Pancreas (tissue), 10 donors: ENCODE results near the gene TNIK. TPM values are rescaled to one million over a fixed set of nuclear protein-coding genes. Genes with fewer than 3 reads are reported as not detected.

Experiments
- ATAC-seq, 4 donors: fragments of 200-7000 bp; cut with Tn5 transposase; one replicate each; pipeline versions ENCODE4 v1.8.0 to v1.9.1; 2020; ENCODE audit warnings: mild to moderate bottlenecking in 4 of 4, moderate library complexity in 4 of 4
- DNase-seq, 6 donors: peaks; one replicate each; pipeline ENCODE4 v3.0.0-alpha.2; 2020
- FAIRE-seq: peaks from 2 replicates; lab custom pipeline; 2012; peaks lifted over from hg19 to GRCh38; lab: Jason Lieb, UNC
- H3K27ac ChIP-seq, 4 donors: fragments of 200-600 bp; sonication (generic); 1 replicate in 3 of 4; 2 replicates in 1 of 4; pipeline versions ENCODE4 v1.5.0 to v1.8.0; 2020
- H3K27me3 ChIP-seq, 4 donors: fragments of 200-600 bp; one replicate each; pipeline ENCODE4 v1.8.0; 2021
- H3K36me3 ChIP-seq, 3 donors: fragments of 200-600 bp; sonication (generic) in 1 of 3; one replicate each; pipeline versions ENCODE4 v1.5.0 to v1.8.0; 2020 to 2021
- H3K4me1 ChIP-seq, 3 donors: fragments of 200-600 bp; one replicate each; pipeline ENCODE4 v1.8.0; 2021
- H3K4me3 ChIP-seq, 4 donors: fragments of 200-600 bp; sonication (generic) in 2 of 4; one replicate each; pipeline versions ENCODE4 v1.5.0 to v1.8.0; 2020 to 2021
- H3K9me3 ChIP-seq, 4 donors: fragments of 200-600 bp; one replicate each; pipeline ENCODE4 v1.8.0; 2021
- WGBS, 2 donors: extraction: QIAGEN DNeasy Blood & Tissue Kit; methylation state at CpG; one replicate each; pipeline ENCODE4 v1.1.7; 2013; 5-methylcytosine and 5-hydroxymethylcytosine counted together
- intact Hi-C, 3 donors: fragments of 100-400 bp; cut with DNase I; formaldehyde crosslinking; loops; one replicate each; pipeline versions ENCODE4 v1.11.1 to v1.14.2; 2022
- polyA plus RNA-seq, 2 donors: library from polyadenylated mRNA; stranded (reverse); fragments of 200-250 nt; gene quantifications; one replicate each; pipeline ENCODE4 v1.2.3, GENCODE V29; 2013
- total RNA-seq, 6 donors: library from RNA; stranded (reverse); fragmentation: NEBNext Ultra II Directional in 4 of 6; extraction: Animal tissue kit (Norgen Biotek cat#: 25700) in 4 of 6; gene quantifications; one replicate each; pipeline versions ENCODE4 v1.2.1 to v1.2.4, GENCODE V29; 2021 to 2023
- TF ChIP-seq, protein P1 (sequence below), 4 donors: fragments of 200-600 bp; sonication (generic) in 3 of 4; IDR thresholded peaks; one replicate each; pipeline versions ENCODE4 v1.5.0 to v1.8.0; 2021; ENCODE audit warnings: antibody characterized with exemption in 4 of 4
- donor health status: healthy with polysubstance abuse.
- donor health status: DM: no; HTN: no; CAD: no; lungs with moderate emphysema.
- donor health status: DM: no; HTN: no; CAD: no.
- donor health status: control.
- donor health status: control.
- donor health status: Bipolar disorder and iron deficiency.
- donor health status: DM: yes; HTN: yes; CAD: no.
- donor health status: DM: no; HTN: no; CAD: no.
- donor health status: DM: no; HTN: no; CAD: no.
- donor health status: DM: yes; HTN: yes; CAD: no.

TNIK gene
- total and polyA plus RNA-seq, 8 donors, result 3.5 to 13.6 (median 5.8) TPM

DNA sequence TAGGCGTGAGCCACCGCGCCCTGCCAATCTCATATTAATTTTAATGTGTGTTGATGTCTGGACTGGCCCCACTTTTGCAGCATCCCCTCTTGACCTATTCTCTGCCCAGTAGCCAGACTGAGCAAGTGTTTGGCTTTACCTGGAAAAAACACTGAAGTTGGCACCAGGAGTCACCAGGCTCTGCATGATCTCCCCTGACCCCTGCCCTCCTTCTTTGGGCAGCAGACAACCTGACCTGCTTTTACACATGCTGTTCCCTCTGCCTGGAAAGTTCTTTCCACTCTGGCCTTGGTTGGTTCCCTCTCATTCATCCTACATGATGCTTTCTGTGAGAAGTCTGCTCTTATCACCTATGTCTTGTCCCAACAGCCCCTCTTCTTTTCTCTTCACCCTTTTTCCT, 365.8 kb downstream of the TNIK start:
- TF ChIP-seq, protein P1, sequence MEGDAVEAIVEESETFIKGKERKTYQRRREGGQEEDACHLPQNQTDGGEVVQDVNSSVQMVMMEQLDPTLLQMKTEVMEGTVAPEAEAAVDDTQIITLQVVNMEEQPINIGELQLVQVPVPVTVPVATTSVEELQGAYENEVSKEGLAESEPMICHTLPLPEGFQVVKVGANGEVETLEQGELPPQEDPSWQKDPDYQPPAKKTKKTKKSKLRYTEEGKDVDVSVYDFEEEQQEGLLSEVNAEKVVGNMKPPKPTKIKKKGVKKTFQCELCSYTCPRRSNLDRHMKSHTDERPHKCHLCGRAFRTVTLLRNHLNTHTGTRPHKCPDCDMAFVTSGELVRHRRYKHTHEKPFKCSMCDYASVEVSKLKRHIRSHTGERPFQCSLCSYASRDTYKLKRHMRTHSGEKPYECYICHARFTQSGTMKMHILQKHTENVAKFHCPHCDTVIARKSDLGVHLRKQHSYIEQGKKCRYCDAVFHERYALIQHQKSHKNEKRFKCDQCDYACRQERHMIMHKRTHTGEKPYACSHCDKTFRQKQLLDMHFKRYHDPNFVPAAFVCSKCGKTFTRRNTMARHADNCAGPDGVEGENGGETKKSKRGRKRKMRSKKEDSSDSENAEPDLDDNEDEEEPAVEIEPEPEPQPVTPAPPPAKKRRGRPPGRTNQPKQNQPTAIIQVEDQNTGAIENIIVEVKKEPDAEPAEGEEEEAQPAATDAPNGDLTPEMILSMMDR (IDR thresholded peaks at IDR 0.05), result no peak
- DNase-seq (no peak), ATAC-seq (no peak), FAIRE-seq (no peak)
- H3K4me1 ChIP-seq, result no peaks in the 10 kb centered on the region
- H3K27ac ChIP-seq, result no peak overlapping the region
- H3K36me3 ChIP-seq, result no peaks in the 10 kb centered on the region
- H3K27me3 ChIP-seq, result no peaks in the 10 kb centered on the region
- intact Hi-C loops, result no loop called here
- no peaks in the 10 kb centered on the region for H3K9me3 ChIP-seq
- no peak overlapping the region for H3K4me3 ChIP-seq
- WGBS, 2 donors, result 93 to 96% methylated on average over 3 of the region's 3 CpGs

DNA sequence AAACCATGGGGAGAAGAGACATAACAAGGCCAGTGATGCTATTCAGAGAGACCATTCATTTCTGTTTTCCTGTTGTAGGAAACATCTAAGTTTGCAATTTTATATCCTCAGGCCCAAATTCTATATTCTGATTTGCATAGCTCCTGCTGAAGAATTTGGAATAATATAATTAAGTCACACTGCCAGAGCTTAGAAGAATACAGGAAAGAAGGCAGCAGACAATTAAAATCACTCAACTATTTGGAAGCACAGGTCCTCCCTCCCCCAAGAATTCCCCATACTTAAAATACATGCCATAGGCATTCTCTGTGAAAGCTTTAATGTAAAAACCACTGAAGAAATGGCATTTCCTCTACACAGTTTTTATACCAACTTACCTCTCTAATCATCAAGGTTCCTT, 366.7 kb downstream of the TNIK start:
- no peaks in the 10 kb centered on the region for H3K27me3 ChIP-seq
- DNase-seq, result no peak
- no peak overlapping the region for H3K4me3 ChIP-seq
- TF ChIP-seq, protein P1 (IDR thresholded peaks at IDR 0.05), result no peak
- no peaks in the 10 kb centered on the region for H3K9me3 ChIP-seq
- ATAC-seq, result no peak
- intact Hi-C loops, result no loop called here
- H3K36me3 ChIP-seq, result no peaks in the 10 kb centered on the region
- H3K27ac ChIP-seq, result no peak overlapping the region
- FAIRE-seq, result no peak
- no peaks in the 10 kb centered on the region for H3K4me1 ChIP-seq

DNA sequence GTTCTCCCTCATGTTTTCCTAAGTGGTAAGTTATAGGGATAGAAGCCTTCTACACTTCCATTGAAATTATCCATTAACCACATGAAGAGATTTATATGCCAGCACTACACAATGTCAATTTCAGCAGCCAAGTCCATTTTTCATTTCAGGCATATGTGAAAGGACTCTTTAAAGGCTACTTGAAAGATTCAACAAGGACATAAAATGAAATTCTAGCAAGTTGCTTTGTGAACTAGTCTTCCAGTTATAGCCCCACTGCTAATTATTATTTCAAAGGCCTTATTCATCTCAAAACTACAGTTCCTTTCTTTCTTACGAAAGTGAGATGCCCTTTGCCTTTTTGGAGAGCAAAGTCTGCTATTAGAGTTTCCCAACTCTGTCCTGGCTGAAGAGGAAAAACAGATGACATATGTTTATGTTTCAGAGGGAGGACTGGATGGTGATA, 367.7 kb downstream of the TNIK start:
- no peaks in the 10 kb centered on the region for H3K27me3 ChIP-seq
- no peaks in the 10 kb centered on the region for H3K4me1 ChIP-seq
- 71 to 75% methylated on average over 1 of the region's 1 CpG for WGBS, 2 donors
- no peak for ATAC-seq
- H3K4me3 ChIP-seq, result no peak overlapping the region
- intact Hi-C loops, result no loop called here
- H3K36me3 ChIP-seq, result no peaks in the 10 kb centered on the region
- H3K9me3 ChIP-seq, result no peaks in the 10 kb centered on the region
- H3K27ac ChIP-seq, result no peak overlapping the region
- TF ChIP-seq, protein P1 (IDR thresholded peaks at IDR 0.05), result no peak
- DNase-seq, result no peak
- FAIRE-seq, result no peak

DNA sequence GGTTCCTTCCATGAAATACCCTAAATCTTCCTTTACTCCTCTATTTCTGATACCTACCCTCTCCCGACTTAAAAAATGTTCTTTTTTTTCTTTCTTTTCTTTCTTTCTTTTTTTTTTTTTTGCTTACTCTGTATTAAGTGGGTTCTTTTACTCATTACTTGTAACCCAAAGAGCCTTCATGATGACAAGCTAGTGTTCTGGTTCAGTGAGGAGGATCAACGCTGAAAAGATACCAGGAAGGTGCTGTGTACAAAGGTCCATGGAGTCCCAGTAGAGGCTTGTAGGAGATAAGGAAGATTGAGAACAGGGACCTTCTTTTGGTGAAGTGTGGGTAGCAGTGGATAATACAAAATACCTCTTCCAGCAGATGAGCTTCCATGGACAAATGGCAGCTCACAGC, 369.9 kb downstream of the TNIK start:
- ATAC-seq (no peak), FAIRE-seq (no peak)

More for the DNA sequence above, 369.9 kb downstream of the TNIK start:
- intact Hi-C loops, result no loop called here
- TF ChIP-seq, protein P1 (IDR thresholded peaks at IDR 0.05), result no peak
- H3K9me3 ChIP-seq, result no peaks in the 10 kb centered on the region
- 94 to 97% methylated on average over 2 of the region's 2 CpGs for WGBS, 2 donors
- no peaks in the 10 kb centered on the region for H3K36me3 ChIP-seq
- no peak overlapping the region for H3K27ac ChIP-seq
- no peaks in the 10 kb centered on the region for H3K4me1 ChIP-seq
- no peak for DNase-seq
- H3K27me3 ChIP-seq, result no peaks in the 10 kb centered on the region
- no peak overlapping the region for H3K4me3 ChIP-seq
